Measurements from ENCODE around the gene TMOD1. TPM values are rescaled to one million over a fixed set of nuclear protein-coding genes. Genes with fewer than 3 reads are reported as not detected.
A peak's percentile ranks its signal among the peaks of the same experiment; 100 is the strongest.
"Not testable (repeated sequence)": the region's sequence is repeated elsewhere in the genome, so short reads cannot be mapped to it uniquely, and the experiment has no call there.

Gene TMOD1
- total RNA-seq, 1 donor from 2014 or later, result 21.1 TPM

DNA sequence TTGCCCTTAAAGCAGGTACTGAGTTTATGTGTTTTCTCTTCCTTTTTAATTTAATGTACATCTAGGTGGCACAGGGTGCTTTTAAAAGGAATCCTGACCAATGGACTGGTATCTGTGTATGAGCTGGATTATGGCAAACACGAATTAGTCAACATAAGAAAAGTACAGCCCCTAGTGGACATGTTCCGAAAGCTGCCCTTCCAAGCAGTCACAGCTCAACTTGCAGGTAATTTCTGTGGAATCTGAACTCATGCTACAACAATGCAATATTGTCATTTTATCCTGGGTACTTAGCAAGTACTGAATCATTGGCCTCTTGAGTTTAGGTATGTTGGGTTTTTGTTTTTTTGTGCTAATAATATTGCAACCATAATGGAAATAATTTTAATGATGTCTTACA lies 14.4 kb upstream of the TMOD1 start:
- TF ChIP-seq POLR2AphosphoS5 (IDR thresholded peaks at IDR 0.05; ENCODE audit: insufficient read depth in 1 of 2, low read depth in 1 of 2), result no peak
- TF ChIP-seq, protein P1, sequence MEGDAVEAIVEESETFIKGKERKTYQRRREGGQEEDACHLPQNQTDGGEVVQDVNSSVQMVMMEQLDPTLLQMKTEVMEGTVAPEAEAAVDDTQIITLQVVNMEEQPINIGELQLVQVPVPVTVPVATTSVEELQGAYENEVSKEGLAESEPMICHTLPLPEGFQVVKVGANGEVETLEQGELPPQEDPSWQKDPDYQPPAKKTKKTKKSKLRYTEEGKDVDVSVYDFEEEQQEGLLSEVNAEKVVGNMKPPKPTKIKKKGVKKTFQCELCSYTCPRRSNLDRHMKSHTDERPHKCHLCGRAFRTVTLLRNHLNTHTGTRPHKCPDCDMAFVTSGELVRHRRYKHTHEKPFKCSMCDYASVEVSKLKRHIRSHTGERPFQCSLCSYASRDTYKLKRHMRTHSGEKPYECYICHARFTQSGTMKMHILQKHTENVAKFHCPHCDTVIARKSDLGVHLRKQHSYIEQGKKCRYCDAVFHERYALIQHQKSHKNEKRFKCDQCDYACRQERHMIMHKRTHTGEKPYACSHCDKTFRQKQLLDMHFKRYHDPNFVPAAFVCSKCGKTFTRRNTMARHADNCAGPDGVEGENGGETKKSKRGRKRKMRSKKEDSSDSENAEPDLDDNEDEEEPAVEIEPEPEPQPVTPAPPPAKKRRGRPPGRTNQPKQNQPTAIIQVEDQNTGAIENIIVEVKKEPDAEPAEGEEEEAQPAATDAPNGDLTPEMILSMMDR (IDR thresholded peaks at IDR 0.05), result no peak
- no peak for TF ChIP-seq POLR2A (IDR thresholded peaks at IDR 0.05)
- peaks cover 0 to 24% of the 10 kb centered on the region in 2 donors for H3K36me3 ChIP-seq
- no peak for DNase-seq (ENCODE audit: extremely low spot score in 2 of 2)

DNA sequence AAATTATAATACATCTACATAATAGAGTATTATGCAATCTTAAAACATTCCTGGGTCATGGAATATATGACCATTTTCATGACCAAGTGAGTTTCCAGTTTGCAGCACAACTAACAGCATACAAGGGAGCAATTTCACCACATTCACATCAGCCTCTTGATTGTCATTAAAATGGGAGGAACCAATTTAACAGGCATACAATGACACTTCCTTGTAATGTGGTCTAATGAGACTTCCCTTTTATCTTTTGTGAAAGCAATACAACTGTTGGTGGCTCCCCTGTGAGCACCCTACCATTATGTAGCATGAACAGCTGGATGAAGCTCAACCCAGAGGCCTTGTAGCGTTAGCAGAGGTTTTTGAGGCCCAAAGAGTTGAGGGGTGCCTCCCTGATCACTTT lies 13.6 kb upstream of the TMOD1 start:
- TF ChIP-seq POLR2AphosphoS5 (IDR thresholded peaks at IDR 0.05; ENCODE audit: insufficient read depth in 1 of 2, low read depth in 1 of 2), result no peak
- TF ChIP-seq, protein P1 (IDR thresholded peaks at IDR 0.05), result no peak
- no peak for TF ChIP-seq POLR2A (IDR thresholded peaks at IDR 0.05)
- H3K27ac ChIP-seq, result no peak overlapping the region
- H3K27me3 ChIP-seq, result no peaks in the 10 kb centered on the region
- H3K36me3 ChIP-seq, result peaks cover 0 to 17% of the 10 kb centered on the region in 2 donors
- H3K9me3 ChIP-seq, result no peaks in the 10 kb centered on the region
- no peak for DNase-seq (ENCODE audit: extremely low spot score in 2 of 2)
- no peak overlapping the region for H3K4me3 ChIP-seq
- no peaks in the 10 kb centered on the region for H3K4me1 ChIP-seq
- intact Hi-C loops (cut with DNase I), result no loop called here

More for the DNA sequence above, 14.4 kb upstream of the TMOD1 start:
- Histone ChIP-seq H3K4me3 (no peak overlapping the region), H3K9me3 (no peaks in the 10 kb centered on the region), H3K27ac (no peak overlapping the region), H3K27me3 (no peaks in the 10 kb centered on the region), H3K4me1 (no peaks in the 10 kb centered on the region)
- intact Hi-C loops (cut with DNase I), result no loop called here

DNA sequence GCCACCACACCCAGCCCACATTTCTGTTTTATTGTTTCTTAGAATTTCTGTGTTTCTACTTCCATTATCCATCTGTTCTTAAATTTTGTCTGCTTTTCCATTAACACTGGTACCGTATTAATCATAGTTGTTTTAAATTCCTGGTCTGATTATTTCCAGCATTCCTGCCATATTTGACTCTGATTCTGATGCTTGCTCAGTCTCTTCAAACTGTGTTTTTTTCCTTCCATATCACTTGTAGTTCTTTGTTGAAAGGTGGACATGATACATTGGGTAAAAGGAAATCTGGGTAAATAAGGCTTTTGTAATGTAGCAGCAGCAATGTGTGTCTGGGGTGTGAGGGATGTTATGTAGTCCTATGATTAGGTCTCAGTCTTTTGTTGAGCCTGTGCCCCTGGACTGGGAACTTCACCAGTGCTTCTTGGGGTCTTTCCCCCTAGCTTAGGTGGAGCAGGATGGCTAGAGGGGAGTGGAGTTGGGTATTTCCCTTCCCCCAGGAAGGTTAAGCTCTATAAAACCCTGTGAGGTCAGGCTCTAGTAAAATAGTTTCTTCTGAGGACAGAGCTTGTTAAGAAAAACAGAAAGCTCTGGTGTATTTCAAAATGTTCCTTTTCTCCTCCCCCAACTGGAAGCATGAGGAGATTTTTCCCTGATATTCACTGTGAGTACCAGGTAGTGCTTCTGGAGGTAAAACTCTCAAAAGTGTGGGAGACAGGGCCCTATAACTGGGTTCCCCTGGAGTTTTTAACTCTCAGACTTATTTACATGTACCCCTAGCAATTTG lies 10.1 kb upstream of the TMOD1 start:
- Histone ChIP-seq H3K27ac (peak overlapping the region; percentile 60), H3K9me3 (no peaks in the 10 kb centered on the region), H3K4me3 (no peak overlapping the region), H3K27me3 (no peaks in the 10 kb centered on the region), H3K36me3 (peaks cover 0 to 15% of the 10 kb centered on the region in 2 donors), H3K4me1 (no peaks in the 10 kb centered on the region)
- intact Hi-C loops (cut with DNase I), result no loop called here
- TF ChIP-seq, protein P1 (IDR thresholded peaks at IDR 0.05), result no peak
- TF ChIP-seq POLR2A (IDR thresholded peaks at IDR 0.05), result no peak
- no peak for DNase-seq (ENCODE audit: extremely low spot score in 2 of 2)

DNA sequence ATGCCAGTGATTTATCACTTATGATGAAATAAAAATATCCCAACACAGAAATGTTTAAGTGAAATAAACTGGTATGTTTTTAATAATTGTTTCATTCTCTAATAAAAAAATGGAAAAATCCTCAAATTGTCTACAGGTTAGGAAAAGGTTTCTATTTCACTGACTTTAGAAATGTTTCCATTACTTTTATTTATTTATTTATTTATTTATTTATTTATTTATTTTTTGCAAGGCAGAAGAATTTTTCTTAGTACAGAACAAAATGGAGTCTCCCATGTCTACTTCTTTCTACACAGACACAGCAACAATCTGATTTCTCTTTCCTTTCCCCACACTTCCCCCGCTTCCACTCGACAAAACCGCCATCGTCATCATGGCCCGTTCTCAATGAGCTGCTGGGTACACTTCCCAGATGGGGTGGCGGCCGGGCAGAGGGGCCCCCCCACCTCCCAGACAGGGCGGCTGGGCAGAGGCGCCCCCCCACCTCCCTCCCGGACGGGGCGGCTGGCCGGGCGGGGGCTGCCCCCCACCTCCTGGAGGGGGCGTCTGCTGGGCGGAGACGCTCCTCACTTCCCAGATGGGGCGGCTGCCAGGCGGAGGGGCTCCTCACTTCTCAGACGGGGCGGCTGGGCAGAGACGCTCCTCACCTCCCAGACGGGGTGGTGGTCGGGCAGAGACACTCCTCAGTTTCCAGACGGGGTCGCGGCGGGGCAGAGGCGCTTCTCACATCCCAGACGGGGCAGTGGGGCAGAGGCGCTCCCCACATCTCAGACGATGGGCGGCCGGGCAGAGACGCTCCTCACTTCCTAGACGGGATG lies 3.7 kb upstream of the TMOD1 start:
- DNase-seq (ENCODE audit: extremely low spot score in 2 of 2); H3K27ac ChIP-seq; H3K27me3 ChIP-seq; H3K36me3 ChIP-seq; H3K4me3 ChIP-seq; H3K9me3 ChIP-seq; intact Hi-C loops (cut with DNase I): not testable (repeated sequence)
- H3K4me1 ChIP-seq, result peaks cover 11% of the 10 kb centered on the region

DNA sequence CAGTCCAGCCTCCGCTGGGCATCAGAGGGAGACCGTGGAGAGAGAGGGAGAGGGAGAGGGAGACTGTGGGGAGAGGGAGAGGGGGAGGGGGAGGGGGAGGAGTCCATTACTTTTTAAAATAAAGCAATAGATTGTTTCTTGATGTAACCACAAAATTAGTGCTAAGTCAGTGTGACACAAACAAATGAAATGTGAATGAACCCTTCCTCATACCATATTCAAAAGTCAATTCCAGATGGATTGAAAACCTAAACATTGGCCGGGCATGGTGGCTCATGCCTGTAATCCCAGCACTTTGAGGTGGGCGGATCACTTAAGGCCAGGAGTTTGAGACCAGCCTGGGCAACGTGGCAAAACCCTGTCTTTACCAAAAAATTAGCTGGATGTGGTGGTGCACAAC lies 2.6 kb upstream of the TMOD1 start:
- DNase-seq (ENCODE audit: extremely low spot score in 2 of 2); intact Hi-C loops (cut with DNase I); H3K27me3 ChIP-seq; H3K36me3 ChIP-seq; H3K9me3 ChIP-seq; H3K27ac ChIP-seq; H3K4me3 ChIP-seq: not testable (repeated sequence)
- H3K4me1 ChIP-seq, result peaks cover 16% of the 10 kb centered on the region

DNA sequence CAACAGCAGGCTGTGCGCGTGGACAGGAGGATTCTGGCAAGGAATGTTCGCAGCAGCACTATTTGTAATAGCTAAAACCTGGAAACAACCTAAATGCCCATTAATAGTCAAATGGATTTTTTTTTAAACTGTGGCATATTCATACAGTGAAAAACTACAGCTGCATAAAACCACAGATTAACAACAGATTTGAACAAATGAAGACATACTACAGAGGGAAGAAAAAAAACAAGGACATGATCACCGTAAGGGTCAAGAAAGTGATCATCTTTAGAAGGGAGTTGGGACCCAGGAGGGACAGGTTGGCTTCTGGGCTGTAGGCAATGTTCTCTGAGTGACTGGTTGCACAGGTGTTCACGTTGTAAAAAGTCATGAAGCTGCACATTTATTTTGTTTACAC lies 1.2 kb upstream of the TMOD1 start:
- no peak for DNase-seq (ENCODE audit: extremely low spot score in 2 of 2)
- H3K4me1 ChIP-seq, result peaks cover 20% of the 10 kb centered on the region
- peak overlapping the region; percentile 69 for H3K27ac ChIP-seq
- TF ChIP-seq POLR2A (IDR thresholded peaks at IDR 0.05) (no peak), POLR2AphosphoS5 (IDR thresholded peaks at IDR 0.05; ENCODE audit: insufficient read depth in 1 of 2, low read depth in 1 of 2) (no peak)
- TF ChIP-seq, protein P1 (IDR thresholded peaks at IDR 0.05), result no peak
- H3K27me3 ChIP-seq, result no peaks in the 10 kb centered on the region
- intact Hi-C loops (cut with DNase I), result loop anchor here (5.0 to 10.0 kb wide), 2 partner anchors 62 to 95 kb away; no protein-coding TSS in a partner anchor
- H3K36me3 ChIP-seq, result peaks cover 0 to 8% of the 10 kb centered on the region in 2 donors
- no peaks in the 10 kb centered on the region for H3K9me3 ChIP-seq
- no peak overlapping the region for H3K4me3 ChIP-seq

Data from vagina (tissue), 2 donors.